DMS79 (cell line): Measurements from ENCODE around the gene PPP3R1.

Source experiments
- DNase-seq: peaks from one replicate; lab custom pipeline; 2025; lab: John Stamatoyannopoulos, UW

PPP3R1 gene, protein sequence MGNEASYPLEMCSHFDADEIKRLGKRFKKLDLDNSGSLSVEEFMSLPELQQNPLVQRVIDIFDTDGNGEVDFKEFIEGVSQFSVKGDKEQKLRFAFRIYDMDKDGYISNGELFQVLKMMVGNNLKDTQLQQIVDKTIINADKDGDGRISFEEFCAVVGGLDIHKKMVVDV

GRCh38 chr2:68252400-68253218 lies at the start of gene PPP3R1:
Gene PPP3R1, minus strand, starts transcription at chr2:68252532. Its CDS starts 405 bp downstream, at chr2:68252127.
- DNase-seq: peak; percentile 83

GRCh38 chr2:68295516-68295915 lies 43.2 kb upstream of the PPP3R1 start:
- DNase-seq: no peak

DNA sequence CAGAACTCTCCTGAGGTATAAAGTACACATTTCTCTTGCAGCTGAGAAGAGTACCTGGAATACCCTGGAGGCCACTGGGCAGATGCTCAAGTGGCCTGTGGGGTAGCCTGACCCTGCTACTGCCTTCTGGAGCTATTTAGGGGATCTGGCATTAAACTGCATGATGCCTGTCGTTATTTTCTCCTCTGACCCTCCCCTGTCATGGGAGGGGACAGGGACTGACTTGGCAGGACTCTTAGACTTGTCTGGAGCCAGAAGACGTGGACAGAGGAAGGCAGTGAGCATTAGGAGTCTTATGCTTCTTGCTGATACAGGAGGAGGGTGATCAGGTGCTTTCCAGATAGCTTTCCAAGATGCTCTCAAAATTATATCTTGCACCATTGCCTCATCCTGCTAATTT lies 42.6 kb upstream of the PPP3R1 start:
- no peak for DNase-seq

DNA sequence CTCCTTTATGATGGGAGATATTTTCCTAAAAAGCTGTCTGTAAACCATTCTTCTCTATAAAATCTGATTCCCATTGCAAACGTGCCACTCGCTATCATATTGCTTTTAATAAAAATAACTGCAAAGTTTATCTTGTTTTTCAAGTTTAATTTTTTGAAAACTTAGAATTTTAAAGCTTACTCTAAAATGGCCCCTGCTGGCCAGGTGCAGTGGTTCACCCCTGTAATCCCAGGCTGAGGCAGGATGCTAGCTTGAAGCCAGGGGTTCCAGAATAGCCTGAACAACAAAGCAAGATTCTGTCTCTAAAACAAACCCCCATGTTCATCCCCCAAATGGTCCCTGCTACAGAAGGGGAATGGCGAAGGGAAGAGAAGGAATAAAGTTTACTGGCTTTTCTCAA lies 41.9 kb upstream of the PPP3R1 start:
- DNase-seq: no peak

- DNase-seq: no peak
Observed at GRCh38 chr2:68293755-68294154, 41.4 kb upstream of the PPP3R1 start.

- DNase-seq: no peak
Observed at GRCh38 chr2:68293024-68293423, 40.7 kb upstream of the PPP3R1 start.

- DNase-seq: peak; percentile 1
Observed at GRCh38 chr2:68292108-68292710, 39.9 kb upstream of the PPP3R1 start.

- DNase-seq: no peak
Observed at GRCh38 chr2:68291314-68291713, 39.0 kb upstream of the PPP3R1 start.

GRCh38 chr2:68290901-68291300 lies 38.6 kb upstream of the PPP3R1 start:
- DNase-seq: no peak

DNA sequence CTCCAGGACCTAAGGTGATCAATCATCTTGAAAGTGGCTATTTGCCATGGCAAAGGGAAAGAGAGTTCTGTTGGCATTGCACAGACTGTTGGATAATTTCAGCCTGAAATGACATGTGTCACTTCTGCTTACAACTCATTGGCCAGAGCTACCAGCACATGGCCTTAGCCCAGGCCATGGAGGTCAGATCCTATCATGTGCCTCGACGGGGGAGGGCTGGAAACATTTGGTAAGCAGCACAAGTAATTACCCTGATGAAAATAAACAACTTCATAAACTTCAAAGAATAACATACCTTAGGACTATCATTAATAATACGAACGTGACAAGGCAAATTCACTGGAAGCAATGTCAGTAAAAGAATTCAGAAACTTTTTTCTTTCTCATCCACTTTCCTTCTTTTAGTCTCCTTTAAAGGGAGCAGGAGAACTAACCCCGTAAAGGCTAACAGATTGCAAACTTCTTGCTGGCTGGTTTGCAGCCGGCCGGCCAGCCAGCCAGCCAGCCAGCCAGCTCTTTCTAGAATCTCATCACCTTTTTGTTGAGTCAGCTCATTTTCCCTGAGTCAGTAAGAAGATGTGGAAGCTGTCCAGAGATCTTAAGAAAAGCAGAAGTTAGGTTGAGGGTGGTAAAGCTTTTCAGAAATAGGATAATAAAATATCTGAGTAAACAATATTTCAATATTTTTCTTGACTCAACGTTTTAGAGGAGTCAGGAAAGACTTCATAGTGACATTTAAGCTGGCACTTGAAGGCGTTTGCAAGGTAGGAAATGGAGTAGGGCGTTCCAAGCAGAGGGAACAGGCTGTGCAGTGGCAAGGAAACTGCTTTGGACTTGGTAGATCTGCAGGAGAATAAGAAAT lies 35.5 kb upstream of the PPP3R1 start:
- no peak for DNase-seq

- peak; percentile 3 for DNase-seq
Observed at GRCh38 chr2:68284896-68285295, 32.6 kb upstream of the PPP3R1 start.

- no peak for DNase-seq
Observed at GRCh38 chr2:68283419-68283812, 31.1 kb upstream of the PPP3R1 start.

- DNase-seq: peak; percentile 1
Observed at GRCh38 chr2:68282811-68283418, 30.6 kb upstream of the PPP3R1 start.

GRCh38 chr2:68280796-68281195 lies 28.5 kb upstream of the PPP3R1 start:
- no peak for DNase-seq

DNA sequence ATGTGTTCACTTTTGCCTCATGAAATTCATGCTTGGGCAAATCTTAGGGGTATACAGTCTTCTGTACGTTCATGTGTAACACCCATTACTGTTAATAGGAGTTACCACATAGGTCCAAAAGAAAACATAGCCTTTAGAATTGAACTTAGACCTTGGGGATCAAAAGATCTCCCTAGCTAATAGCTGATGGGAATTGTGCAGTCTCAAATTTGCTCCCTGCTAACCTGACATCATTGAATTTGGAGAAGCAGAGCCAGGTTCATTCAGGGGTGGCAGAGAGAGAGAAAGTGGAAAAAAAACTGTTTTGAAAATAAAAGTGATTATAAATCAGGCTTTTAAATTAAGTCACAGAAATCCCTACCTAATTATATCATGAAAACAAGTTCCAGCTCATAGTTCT lies 28.0 kb upstream of the PPP3R1 start:
- DNase-seq: no peak

DNA sequence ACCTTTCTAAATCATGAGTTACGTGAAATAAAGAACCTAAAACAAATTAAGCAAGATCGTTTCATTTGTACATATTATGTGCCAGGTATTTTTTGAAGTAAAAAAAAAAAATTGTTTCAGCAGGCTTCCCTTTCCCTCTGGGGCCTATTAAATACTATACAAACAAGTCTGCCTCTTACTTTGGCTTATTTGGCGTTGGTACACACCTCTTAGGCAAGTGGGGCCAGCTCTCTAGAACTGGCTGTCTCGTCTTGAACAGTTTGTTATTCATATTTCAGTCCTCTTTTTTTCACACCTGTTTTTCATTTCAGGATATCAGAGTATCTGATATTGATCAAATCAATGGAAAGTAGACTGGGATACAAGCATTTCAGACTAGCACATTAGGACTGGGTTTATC lies 27.4 kb upstream of the PPP3R1 start:
- DNase-seq: peak; percentile 9

- DNase-seq: no peak
Observed at GRCh38 chr2:68278169-68278568, 25.8 kb upstream of the PPP3R1 start.

- DNase-seq: no peak
Observed at GRCh38 chr2:68274022-68274421, 21.7 kb upstream of the PPP3R1 start.

GRCh38 chr2:68272246-68272994 lies 20.1 kb upstream of the PPP3R1 start:
- no peak for DNase-seq

GRCh38 chr2:68266655-68267054 lies 14.3 kb upstream of the PPP3R1 start:
- no peak for DNase-seq

DNA sequence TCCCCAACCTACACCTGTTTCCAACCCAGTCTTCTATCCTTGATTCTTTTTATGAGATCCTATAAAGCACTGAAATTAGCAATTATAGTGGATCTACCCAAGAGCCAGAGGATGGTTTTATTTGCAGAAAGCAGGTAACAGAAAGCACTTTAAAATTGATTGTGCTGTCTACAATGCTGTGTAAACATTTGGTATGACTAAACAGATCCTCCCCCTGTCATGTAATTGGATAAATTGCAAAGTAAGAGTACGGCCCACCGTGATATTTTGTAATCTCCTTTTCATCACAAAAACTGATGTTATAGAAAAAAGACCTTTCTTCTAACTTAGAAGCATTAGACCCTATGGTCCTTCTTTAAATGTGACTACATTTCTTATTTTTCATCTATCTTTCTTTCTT lies 11.3 kb upstream of the PPP3R1 start:
- no peak for DNase-seq
